Tibial nerve (tissue), 4 donors: ENCODE results near the gene SIRPA. TPM values are rescaled to one million over a fixed set of nuclear protein-coding genes. Genes with fewer than 3 reads are reported as not detected.
A peak's percentile ranks its signal among the peaks of the same experiment; 100 is the strongest.

Source experiments
- DNase-seq, 2 donors: peaks; one replicate each; pipeline ENCODE4 v3.0.0-alpha.2; 2019; ENCODE audit warnings: low spot score in 2 of 2
- H3K27ac ChIP-seq, 4 donors: fragments of 200-600 bp; sonication (generic) in 3 of 4; one replicate each; pipeline ENCODE4 v1.5.1; 2017 to 2019; ENCODE audit warnings: mild to moderate bottlenecking in 1 of 4
- H3K27me3 ChIP-seq, 2 donors: fragments of 200-600 bp; sonication (generic) in 1 of 2; one replicate each; pipeline versions ENCODE4 v1.5.1 to v1.6.0; 2017 to 2019
- H3K36me3 ChIP-seq, 3 donors: fragments of 200-600 bp; sonication (generic); one replicate each; pipeline ENCODE4 v1.5.1; 2018 to 2019
- H3K4me1 ChIP-seq, 4 donors: fragments of 200-600 bp; sonication (generic) in 3 of 4; one replicate each; pipeline ENCODE4 v1.5.1; 2017 to 2019
- H3K4me3 ChIP-seq, 4 donors: fragments of 200-600 bp; sonication (generic) in 3 of 4; one replicate each; pipeline ENCODE4 v1.5.1; 2017 to 2019; ENCODE audit warnings: mild to moderate bottlenecking in 1 of 4, moderate library complexity in 1 of 4
- H3K9me3 ChIP-seq, 4 donors: fragments of 200-600 bp; sonication (generic) in 3 of 4; one replicate each; pipeline ENCODE4 v1.5.1; 2017 to 2019
- CTCF ChIP-seq, 5 experiments: fragments of 200-600 bp in 3 of 5; fragments of 450-650 bp in 2 of 5; sonication (generic) in 3 of 5; IDR thresholded peaks; one replicate each; pipeline ENCODE4 v1.5.1; 2016 to 2019; ENCODE audit warnings: antibody characterized with exemption in 5 of 5, mild to moderate bottlenecking in 3 of 5, moderate library complexity in 2 of 5
- EP300 ChIP-seq, 2 donors: sonication (generic); formaldehyde crosslinking; IDR thresholded peaks; one replicate each; pipeline ENCODE4 v1.6.1; 2017; ENCODE audit warnings: antibody characterized with exemption in 2 of 2, mild to moderate bottlenecking in 1 of 2
- POLR2A ChIP-seq, 2 donors: fragments of 450-650 bp; IDR thresholded peaks; one replicate each; pipeline ENCODE4 v1.6.1; 2017; ENCODE audit warnings: antibody characterized with exemption in 2 of 2, mild to moderate bottlenecking in 2 of 2, moderate library complexity in 2 of 2
- WGBS, 2 donors: methylation state at CpG; one replicate each; pipeline ENCODE4 v1.1.5; 2018; 5-methylcytosine and 5-hydroxymethylcytosine counted together
- total RNA-seq, 4 donors: library from RNA; depleted of rRNA; stranded (reverse); fragments of >200 nt; gene quantifications; one replicate each; pipeline ENCODE4 v1.1.0, GENCODE V29; 2016

The SIRPA gene
- total RNA-seq, 4 donors from 2014 or later, result 31.7 to 53.0 (median 41.1) TPM

DNA sequence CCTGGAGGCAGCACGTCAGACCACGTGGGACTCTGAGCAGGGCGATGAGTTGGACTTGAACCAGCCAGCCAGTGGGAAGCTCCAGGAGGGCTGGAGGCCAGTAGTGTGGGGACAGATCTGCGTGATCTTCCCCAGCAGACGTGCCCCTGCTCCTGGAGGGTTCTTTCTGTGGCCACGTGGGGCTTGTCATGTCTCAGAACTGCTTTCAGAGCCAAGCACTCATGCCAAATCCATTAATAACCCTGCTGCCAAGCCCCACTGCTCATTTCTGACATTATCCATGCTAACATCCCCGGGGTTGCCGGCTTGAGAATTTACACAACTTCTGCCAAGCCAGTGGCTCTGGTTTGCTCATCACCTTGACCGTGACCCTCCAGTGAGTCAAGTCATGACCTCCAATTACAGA is 38.3 kb downstream of the SIRPA start:
- H3K4me1 ChIP-seq, result peaks cover 0 to 18% (median 0%) of the 10 kb centered on the region in 4 donors
- TF ChIP-seq POLR2A (IDR thresholded peaks at IDR 0.05) (no peak), CTCF (IDR thresholded peaks at IDR 0.05) (no peak), EP300 (IDR thresholded peaks at IDR 0.05) (no peak)
- WGBS, 2 donors, result 31 to 48% methylated on average over 9 of the region's 9 CpGs
- no peak overlapping the region for H3K4me3 ChIP-seq
- no peaks in the 10 kb centered on the region for H3K27me3 ChIP-seq
- H3K36me3 ChIP-seq, result peaks cover 0 to 50% (median 0%) of the 10 kb centered on the region in 3 donors
- H3K27ac ChIP-seq, result peak overlapping the region in 2 of 4 donors; percentile 29 to 56
- H3K9me3 ChIP-seq, result no peaks in the 10 kb centered on the region
- no peak for DNase-seq

DNA sequence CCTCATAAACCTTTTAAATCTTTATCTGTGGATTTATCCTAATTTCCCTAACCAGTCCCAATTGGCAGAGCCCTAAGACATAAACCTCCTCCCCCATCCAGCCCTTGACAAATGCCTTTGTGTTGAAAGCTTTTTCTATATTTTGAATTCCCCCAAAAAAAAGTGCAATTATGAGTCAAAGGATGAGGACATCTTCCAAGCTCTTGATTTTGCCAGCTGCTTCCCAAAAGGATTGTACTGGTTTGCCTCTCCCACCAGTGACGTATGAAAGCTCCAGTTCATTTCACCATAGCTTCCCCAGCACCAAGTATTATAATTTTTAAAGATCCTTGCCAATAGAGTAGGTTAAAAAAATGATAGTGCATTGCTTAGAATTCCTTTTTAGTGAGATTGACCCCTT is 38.9 kb downstream of the SIRPA start:
- DNase-seq, result peak in 1 of 2 donors; percentile 55
- Histone ChIP-seq H3K27me3 (no peaks in the 10 kb centered on the region), H3K36me3 (peaks cover 0 to 50% (median 0%) of the 10 kb centered on the region in 3 donors), H3K9me3 (no peaks in the 10 kb centered on the region), H3K4me3 (no peak overlapping the region), H3K4me1 (peaks cover 0 to 22% (median 0%) of the 10 kb centered on the region in 4 donors), H3K27ac (peak overlapping the region in 2 of 4 donors; percentile 52 to 56)
- WGBS, 2 donors, result 30 to 32% methylated on average over 1 of the region's 1 CpG
- TF ChIP-seq EP300 (IDR thresholded peaks at IDR 0.05), result no peak
- no peak for TF ChIP-seq POLR2A (IDR thresholded peaks at IDR 0.05)
- TF ChIP-seq CTCF (IDR thresholded peaks at IDR 0.05), result no peak

GRCh38 chr20:1934721-1935573 is 39.7 kb downstream of the SIRPA start:
- 80 to 87% methylated on average over 19 of the region's 19 CpGs for WGBS, 2 donors
- Histone ChIP-seq H3K4me1 (peaks cover 0 to 22% (median 0%) of the 10 kb centered on the region in 4 donors), H3K9me3 (no peaks in the 10 kb centered on the region), H3K27ac (peak overlapping the region in 2 of 4 donors; percentile 52 to 56), H3K36me3 (peaks cover 0 to 44% (median 0%) of the 10 kb centered on the region in 3 donors), H3K4me3 (no peak overlapping the region), H3K27me3 (no peaks in the 10 kb centered on the region)
- TF ChIP-seq EP300 (IDR thresholded peaks at IDR 0.05), result peak in 1 of 2 donors; percentile 85
- no peak for TF ChIP-seq POLR2A (IDR thresholded peaks at IDR 0.05)
- no peak for TF ChIP-seq CTCF (IDR thresholded peaks at IDR 0.05)
- DNase-seq, result peak; percentile 69 to 89

- WGBS, 2 donors, result 84 to 91% methylated on average over 15 of the region's 15 CpGs
- Histone ChIP-seq H3K27ac (peak overlapping the region in 1 of 4 donors; percentile 56), H3K4me3 (no peak overlapping the region), H3K9me3 (no peaks in the 10 kb centered on the region), H3K27me3 (no peaks in the 10 kb centered on the region), H3K4me1 (peaks cover 0 to 22% (median 0%) of the 10 kb centered on the region in 4 donors), H3K36me3 (peaks cover 0 to 44% (median 0%) of the 10 kb centered on the region in 3 donors)
- TF ChIP-seq CTCF (IDR thresholded peaks at IDR 0.05) (no peak), EP300 (IDR thresholded peaks at IDR 0.05) (no peak), POLR2A (IDR thresholded peaks at IDR 0.05) (no peak)
- no peak for DNase-seq
Measured at GRCh38 chr20:1935696-1936366, 40.6 kb downstream of the SIRPA start.
